ENCODE data around the gene SLC38A10. TPM values are rescaled to one million over a fixed set of nuclear protein-coding genes. Genes with fewer than 3 reads are reported as not detected.
A peak's percentile ranks its signal among the peaks of the same experiment; 100 is the strongest.

SLC38A10 gene
- total RNA-seq, 1 donor from 2014 or later = 162 TPM

- no peak for DNase-seq (ENCODE audit: extremely low read depth, low read depth, low spot score)
Measured at GRCh38 chr17:81244358-81245023, 50.6 kb downstream of the SLC38A10 start.

- DNase-seq (ENCODE audit: extremely low read depth, low read depth, low spot score) = no peak
Measured at GRCh38 chr17:81243333-81243664, 51.8 kb downstream of the SLC38A10 start.

GRCh38 chr17:81242421-81243332 lies 52.4 kb downstream of the SLC38A10 start:
- DNase-seq (ENCODE audit: extremely low read depth, low read depth, low spot score) = no peak

GRCh38 chr17:81241648-81242420 lies 53.3 kb downstream of the SLC38A10 start:
- no peak for DNase-seq (ENCODE audit: extremely low read depth, low read depth, low spot score)

GRCh38 chr17:81241203-81241602 lies 53.9 kb downstream of the SLC38A10 start:
- DNase-seq (ENCODE audit: extremely low read depth, low read depth, low spot score) = no peak

GRCh38 chr17:81240761-81241160 lies 54.3 kb downstream of the SLC38A10 start:
- DNase-seq (ENCODE audit: extremely low read depth, low read depth, low spot score) = no peak

GRCh38 chr17:81239714-81240555 lies 55.2 kb downstream of the SLC38A10 start:
- DNase-seq (ENCODE audit: extremely low read depth, low read depth, low spot score) = no peak

GRCh38 chr17:81238815-81239713 lies 56.0 kb downstream of the SLC38A10 start, which contains the start of the genes NDUFAF8 and TEPSIN:
Gene NDUFAF8 (plus strand): TSS chr17:81239318. CDS start chr17:81239364, 46 bp downstream.
Gene TEPSIN (minus strand): TSS chr17:81239055. CDS start chr17:81239033, 22 bp downstream.
- peak; percentile 97 for DNase-seq (ENCODE audit: extremely low read depth, low read depth, low spot score)

- no peak for DNase-seq (ENCODE audit: extremely low read depth, low read depth, low spot score)
Measured at GRCh38 chr17:81238490-81238814, 56.7 kb downstream of the SLC38A10 start.

GRCh38 chr17:81237591-81238489 lies 57.3 kb downstream of the SLC38A10 start:
- DNase-seq (ENCODE audit: extremely low read depth, low read depth, low spot score) = no peak

- no peak for DNase-seq (ENCODE audit: extremely low read depth, low read depth, low spot score)
Measured at GRCh38 chr17:81236784-81237183, 58.3 kb downstream of the SLC38A10 start.

GRCh38 chr17:81235822-81236740 lies 59.0 kb downstream of the SLC38A10 start:
- DNase-seq (ENCODE audit: extremely low read depth, low read depth, low spot score) = no peak

- no peak for DNase-seq (ENCODE audit: extremely low read depth, low read depth, low spot score)
Measured at GRCh38 chr17:81234940-81235821, 59.9 kb downstream of the SLC38A10 start.

GRCh38 chr17:81234506-81234855 lies 60.6 kb downstream of the SLC38A10 start:
- no peak for DNase-seq (ENCODE audit: extremely low read depth, low read depth, low spot score)

GRCh38 chr17:81233811-81234505 lies 61.1 kb downstream of the SLC38A10 start:
- no peak for DNase-seq (ENCODE audit: extremely low read depth, low read depth, low spot score)

GRCh38 chr17:81233316-81233715 lies 61.8 kb downstream of the SLC38A10 start:
- DNase-seq (ENCODE audit: extremely low read depth, low read depth, low spot score) = no peak
